ENCODE data around the gene CRTAP. TPM values are rescaled to one million over a fixed set of nuclear protein-coding genes. Genes with fewer than 3 reads are reported as not detected.
A peak's percentile ranks its signal among the peaks of the same experiment; 100 is the strongest.

Gene CRTAP
- total RNA-seq, 1 donor from 2014 or later = 127 TPM

DNA sequence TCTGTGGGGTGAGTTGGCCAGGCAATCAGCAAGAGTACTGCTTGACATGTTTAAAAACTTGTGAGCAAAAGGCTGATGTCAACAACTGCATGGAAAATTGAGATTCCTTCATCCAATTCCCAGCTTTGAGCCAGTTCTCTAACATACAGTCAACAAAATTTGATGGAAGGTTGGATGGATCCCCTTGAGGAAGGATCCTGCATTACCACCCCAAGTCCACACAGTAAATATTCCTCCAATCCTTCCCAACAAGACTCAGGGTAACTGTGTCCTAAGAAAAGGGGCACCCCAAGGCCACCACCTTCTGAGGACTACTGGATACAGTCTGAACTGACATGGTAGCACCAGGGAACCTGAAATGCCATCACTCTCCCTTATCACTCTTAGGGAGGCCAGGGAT, 32.0 kb upstream of the CRTAP start:
- no peak for TF ChIP-seq EZH2 (IDR thresholded peaks at IDR 0.05)
- TF ChIP-seq, protein P1, sequence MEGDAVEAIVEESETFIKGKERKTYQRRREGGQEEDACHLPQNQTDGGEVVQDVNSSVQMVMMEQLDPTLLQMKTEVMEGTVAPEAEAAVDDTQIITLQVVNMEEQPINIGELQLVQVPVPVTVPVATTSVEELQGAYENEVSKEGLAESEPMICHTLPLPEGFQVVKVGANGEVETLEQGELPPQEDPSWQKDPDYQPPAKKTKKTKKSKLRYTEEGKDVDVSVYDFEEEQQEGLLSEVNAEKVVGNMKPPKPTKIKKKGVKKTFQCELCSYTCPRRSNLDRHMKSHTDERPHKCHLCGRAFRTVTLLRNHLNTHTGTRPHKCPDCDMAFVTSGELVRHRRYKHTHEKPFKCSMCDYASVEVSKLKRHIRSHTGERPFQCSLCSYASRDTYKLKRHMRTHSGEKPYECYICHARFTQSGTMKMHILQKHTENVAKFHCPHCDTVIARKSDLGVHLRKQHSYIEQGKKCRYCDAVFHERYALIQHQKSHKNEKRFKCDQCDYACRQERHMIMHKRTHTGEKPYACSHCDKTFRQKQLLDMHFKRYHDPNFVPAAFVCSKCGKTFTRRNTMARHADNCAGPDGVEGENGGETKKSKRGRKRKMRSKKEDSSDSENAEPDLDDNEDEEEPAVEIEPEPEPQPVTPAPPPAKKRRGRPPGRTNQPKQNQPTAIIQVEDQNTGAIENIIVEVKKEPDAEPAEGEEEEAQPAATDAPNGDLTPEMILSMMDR (IDR thresholded peaks at IDR 0.05) = no peak
- no peak for TF ChIP-seq EZH2phosphoT487 (IDR thresholded peaks at IDR 0.05)
- peaks cover 16% of the 10 kb centered on the region for H3K79me2 ChIP-seq (ENCODE audit: low read depth)
- no peaks in the 10 kb centered on the region for H3K27me3 ChIP-seq
- peaks cover 3% of the 10 kb centered on the region for H4K20me1 ChIP-seq (ENCODE audit: low read depth)
- no peak overlapping the region for H3K9ac ChIP-seq
- no peaks in the 10 kb centered on the region for H3K36me3 ChIP-seq
- H3K4me1 Mint-ChIP-seq = peaks cover 7% of the 10 kb centered on the region
- H3F3A ChIP-seq (ENCODE audit: low read depth) = no peaks in the 10 kb centered on the region
- peaks cover 4% of the 10 kb centered on the region for H3K27me3 Mint-ChIP-seq (ENCODE audit: insufficient read depth, low read depth)
- peaks cover 2% of the 10 kb centered on the region for H3K36me3 Mint-ChIP-seq
- no peak overlapping the region for H3K27ac Mint-ChIP-seq
- H3K4me3 ChIP-seq = no peak overlapping the region
- no peak overlapping the region for H3K4me2 ChIP-seq
- H3K4me1 ChIP-seq = peaks cover 9% of the 10 kb centered on the region
- H2AFZ ChIP-seq (replicated peaks) = no peak overlapping the region
- H3K27ac ChIP-seq = no peak overlapping the region
- no peaks in the 10 kb centered on the region for H3K9me3 ChIP-seq (ENCODE audit: low read depth)
- H3K4me3 Mint-ChIP-seq = no peak overlapping the region
- DNase-seq (ENCODE audit: low spot score) = no peak
- H3K9me3 Mint-ChIP-seq = no peaks in the 10 kb centered on the region

DNA sequence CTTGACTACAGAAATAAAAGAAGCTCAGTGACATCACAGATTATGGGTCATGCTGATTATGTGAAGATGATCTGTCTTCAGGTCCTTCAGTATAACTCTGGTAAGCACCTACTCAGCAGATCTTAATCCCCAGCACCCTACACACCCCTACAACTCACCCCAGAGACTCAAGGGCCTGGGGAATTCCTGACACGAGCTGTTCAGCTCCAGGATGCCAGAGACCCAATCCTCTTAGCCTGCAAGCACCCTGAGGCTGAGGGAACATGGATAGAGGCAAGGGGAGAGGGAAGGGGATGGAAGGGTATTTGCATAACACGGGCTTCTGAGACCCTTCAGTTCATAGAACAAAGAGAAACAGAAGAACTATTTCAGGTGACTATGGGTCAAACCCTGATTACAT, 29.9 kb upstream of the CRTAP start:
- no peak overlapping the region for H3K27ac ChIP-seq
- Mint-ChIP-seq H3K27ac (no peak overlapping the region), H3K27me3 (ENCODE audit: insufficient read depth, low read depth) (peaks cover 4% of the 10 kb centered on the region), H3K4me3 (no peak overlapping the region), H3K4me1 (peaks cover 7% of the 10 kb centered on the region), H3K36me3 (peaks cover 17% of the 10 kb centered on the region), H3K9me3 (peaks cover 11% of the 10 kb centered on the region)
- TF ChIP-seq EZH2phosphoT487 (IDR thresholded peaks at IDR 0.05) (no peak), EZH2 (IDR thresholded peaks at IDR 0.05) (no peak)
- TF ChIP-seq, protein P1 (IDR thresholded peaks at IDR 0.05) = no peak
- H2AFZ ChIP-seq (replicated peaks) = no peak overlapping the region
- peaks cover 36% of the 10 kb centered on the region for H3K79me2 ChIP-seq (ENCODE audit: low read depth)
- no peaks in the 10 kb centered on the region for H3K9me3 ChIP-seq (ENCODE audit: low read depth)
- H3K27me3 ChIP-seq = no peaks in the 10 kb centered on the region
- H3F3A ChIP-seq (ENCODE audit: low read depth) = no peaks in the 10 kb centered on the region
- peak overlapping the region; percentile 14 for H3K4me2 ChIP-seq
- H3K36me3 ChIP-seq = no peaks in the 10 kb centered on the region
- no peak overlapping the region for H3K4me3 ChIP-seq
- no peak overlapping the region for H3K9ac ChIP-seq
- peaks cover 9% of the 10 kb centered on the region for H3K4me1 ChIP-seq
- peaks cover 3% of the 10 kb centered on the region for H4K20me1 ChIP-seq (ENCODE audit: low read depth)
- DNase-seq (ENCODE audit: low spot score) = peak; percentile 31

DNA sequence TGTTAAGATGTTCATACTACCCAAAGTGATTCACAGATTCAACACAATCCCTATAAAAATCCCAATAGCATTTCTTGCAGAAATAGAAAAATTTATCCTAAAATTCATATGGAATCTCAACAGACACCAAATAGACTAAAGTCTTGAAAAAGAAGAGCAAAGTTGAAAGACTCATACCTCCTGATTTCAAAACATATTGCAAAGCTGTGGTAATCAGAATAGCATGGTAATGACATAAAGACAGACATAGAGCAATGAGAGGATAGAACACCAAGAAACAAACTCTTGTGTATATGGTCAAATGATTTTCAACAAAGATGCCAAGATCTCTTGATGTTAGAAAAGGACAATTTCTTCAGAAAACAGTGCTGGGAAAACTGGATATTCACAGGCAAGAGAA, 25.1 kb upstream of the CRTAP start:
- TF ChIP-seq, protein P1 (IDR thresholded peaks at IDR 0.05) = no peak
- TF ChIP-seq EZH2phosphoT487 (IDR thresholded peaks at IDR 0.05) (no peak), EZH2 (IDR thresholded peaks at IDR 0.05) (no peak)
- H3K27me3 ChIP-seq = no peaks in the 10 kb centered on the region
- no peak overlapping the region for H3K9ac ChIP-seq
- H3K36me3 ChIP-seq = no peaks in the 10 kb centered on the region
- H3F3A ChIP-seq (ENCODE audit: low read depth) = no peaks in the 10 kb centered on the region
- no peak overlapping the region for H3K4me2 ChIP-seq
- no peak for DNase-seq (ENCODE audit: low spot score)
- peaks cover 48% of the 10 kb centered on the region for H3K79me2 ChIP-seq (ENCODE audit: low read depth)
- no peak overlapping the region for H3K27ac ChIP-seq
- peaks cover 49% of the 10 kb centered on the region for H3K36me3 Mint-ChIP-seq
- H3K9me3 Mint-ChIP-seq = peaks cover 17% of the 10 kb centered on the region
- peaks cover 7% of the 10 kb centered on the region for H3K4me1 Mint-ChIP-seq
- no peaks in the 10 kb centered on the region for H3K9me3 ChIP-seq (ENCODE audit: low read depth)
- H3K4me3 ChIP-seq = no peak overlapping the region
- H3K27ac Mint-ChIP-seq = no peak overlapping the region
- H2AFZ ChIP-seq (replicated peaks) = no peak overlapping the region
- H3K4me3 Mint-ChIP-seq = no peak overlapping the region
- H3K4me1 ChIP-seq = peaks cover 9% of the 10 kb centered on the region
- no peaks in the 10 kb centered on the region for H3K27me3 Mint-ChIP-seq (ENCODE audit: insufficient read depth, low read depth)
- H4K20me1 ChIP-seq (ENCODE audit: low read depth) = peaks cover 16% of the 10 kb centered on the region

Measured in neural progenitor cell (in vitro differentiated cells).